ENCODE data around the gene MRPL55. TPM values are rescaled to one million over a fixed set of nuclear protein-coding genes. Genes with fewer than 3 reads are reported as not detected.
A peak's percentile ranks its signal among the peaks of the same experiment; 100 is the strongest.

The MRPL55 gene
- total and polyA plus RNA-seq, 2 of the 13 experiments (the other 11 are each of a cell fraction or from before 2014, with no cell fraction given): 58.6 to 92.9 TPM

DNA sequence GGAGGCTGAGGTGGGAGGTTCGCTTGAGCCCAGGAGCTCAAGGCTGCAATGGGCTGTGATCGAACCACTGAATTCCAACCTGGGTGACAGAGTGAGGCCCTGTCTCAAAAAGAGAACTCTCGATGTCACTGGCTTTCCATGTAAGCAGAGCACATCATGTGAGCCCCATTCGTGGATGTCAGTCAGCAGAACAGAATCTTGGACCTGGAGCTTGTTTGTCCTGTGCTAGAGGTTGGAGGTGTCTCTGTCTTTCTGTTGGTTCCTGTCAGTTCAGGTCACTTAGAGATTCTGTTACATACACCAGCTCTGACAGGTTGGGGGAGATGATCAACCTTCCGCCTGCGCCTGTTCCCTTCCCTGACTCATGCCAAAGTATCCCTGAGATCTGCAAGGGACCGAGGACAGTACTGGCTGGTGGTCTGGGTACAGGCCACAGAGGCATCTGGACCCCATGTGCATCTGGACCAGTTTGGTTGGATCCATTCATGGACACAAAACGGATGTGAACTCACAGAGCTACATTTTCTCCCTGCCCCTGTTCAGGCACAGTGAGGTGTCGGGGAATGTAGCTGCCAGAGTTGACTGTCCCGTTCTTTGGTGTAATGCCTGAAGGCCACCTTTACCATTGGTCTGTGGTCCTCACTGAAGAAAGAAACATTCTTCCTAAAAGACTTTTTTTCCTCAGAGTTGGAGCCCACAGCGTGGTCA, 16.6 kb downstream of the MRPL55 start:
- ChIA-PET POLR2A (interaction anchor here (1.8 kb wide), 1 partner anchor 10 kb away, joined by 7 read pairs; the partner anchor contains the start of gene ARF1), CTCF (ENCODE audit: low intra/inter-chr PET ratio, low total read pairs) (no interaction called here)
- intact Hi-C loops (cut with micrococcal nuclease; ENCODE audit: unreplicated experiment): no loop called here
- H3K27me3 ChIP-seq (ENCODE audit: control insufficient read depth in 1 of 2, insufficient read depth in 2 of 2, low read length in 2 of 2): no peaks in the 10 kb centered on the region
- no peak overlapping the region for H3K4me3 ChIP-seq (replicated peaks in 1 of 3; ENCODE audit: insufficient read depth in 1 of 3, low read depth in 2 of 3, low read length in 3 of 3)
- no peak overlapping the region for H3K4me2 ChIP-seq (ENCODE audit: low read depth, low read length)
- WGBS (ENCODE audit: low lambda C conversion rate): 92% methylated on average over 6 of the region's 11 CpGs
- ATAC-seq (no peak), DNase-seq (ENCODE audit: low spot score) (no peak), FAIRE-seq (no peak)
- in situ Hi-C loops (cut with HindIII; ENCODE audit: extremely low pct_ligation_motif_present, low pct_unique_long_range_greater_than_20kb): no loop called here
- peaks cover 26% of the 10 kb centered on the region for H3K9me3 ChIP-seq (ENCODE audit: low read length)
- peaks cover 99% of the 10 kb centered on the region for H3K79me2 ChIP-seq (ENCODE audit: insufficient read depth, low read length)
- no TSS peak for BruUV-seq (replicated peaks)
- TF ChIP-seq, protein P1, sequence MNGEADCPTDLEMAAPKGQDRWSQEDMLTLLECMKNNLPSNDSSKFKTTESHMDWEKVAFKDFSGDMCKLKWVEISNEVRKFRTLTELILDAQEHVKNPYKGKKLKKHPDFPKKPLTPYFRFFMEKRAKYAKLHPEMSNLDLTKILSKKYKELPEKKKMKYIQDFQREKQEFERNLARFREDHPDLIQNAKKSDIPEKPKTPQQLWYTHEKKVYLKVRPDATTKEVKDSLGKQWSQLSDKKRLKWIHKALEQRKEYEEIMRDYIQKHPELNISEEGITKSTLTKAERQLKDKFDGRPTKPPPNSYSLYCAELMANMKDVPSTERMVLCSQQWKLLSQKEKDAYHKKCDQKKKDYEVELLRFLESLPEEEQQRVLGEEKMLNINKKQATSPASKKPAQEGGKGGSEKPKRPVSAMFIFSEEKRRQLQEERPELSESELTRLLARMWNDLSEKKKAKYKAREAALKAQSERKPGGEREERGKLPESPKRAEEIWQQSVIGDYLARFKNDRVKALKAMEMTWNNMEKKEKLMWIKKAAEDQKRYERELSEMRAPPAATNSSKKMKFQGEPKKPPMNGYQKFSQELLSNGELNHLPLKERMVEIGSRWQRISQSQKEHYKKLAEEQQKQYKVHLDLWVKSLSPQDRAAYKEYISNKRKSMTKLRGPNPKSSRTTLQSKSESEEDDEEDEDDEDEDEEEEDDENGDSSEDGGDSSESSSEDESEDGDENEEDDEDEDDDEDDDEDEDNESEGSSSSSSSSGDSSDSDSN (CRISPR knock-in tag; IDR thresholded peaks at IDR 0.05): 0 out of 2 replicates have a peak, but pooled peaks have one; percentile 12
- TF ChIP-seq, protein P2, sequence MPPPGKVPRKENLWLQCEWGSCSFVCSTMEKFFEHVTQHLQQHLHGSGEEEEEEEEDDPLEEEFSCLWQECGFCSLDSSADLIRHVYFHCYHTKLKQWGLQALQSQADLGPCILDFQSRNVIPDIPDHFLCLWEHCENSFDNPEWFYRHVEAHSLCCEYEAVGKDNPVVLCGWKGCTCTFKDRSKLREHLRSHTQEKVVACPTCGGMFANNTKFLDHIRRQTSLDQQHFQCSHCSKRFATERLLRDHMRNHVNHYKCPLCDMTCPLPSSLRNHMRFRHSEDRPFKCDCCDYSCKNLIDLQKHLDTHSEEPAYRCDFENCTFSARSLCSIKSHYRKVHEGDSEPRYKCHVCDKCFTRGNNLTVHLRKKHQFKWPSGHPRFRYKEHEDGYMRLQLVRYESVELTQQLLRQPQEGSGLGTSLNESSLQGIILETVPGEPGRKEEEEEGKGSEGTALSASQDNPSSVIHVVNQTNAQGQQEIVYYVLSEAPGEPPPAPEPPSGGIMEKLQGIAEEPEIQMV (CRISPR knock-in tag; IDR thresholded peaks at IDR 0.05; ENCODE audit: low read depth): no peak
- TF ChIP-seq ZNF292 (CRISPR knock-in tag; IDR thresholded peaks at IDR 0.05; ENCODE audit: borderline replicate concordance, low read depth) (no peak), POLR2A (IDR thresholded peaks at IDR 0.05; ENCODE audit: insufficient read depth in 1 of 2, low read depth in 2 of 2, low read length in 2 of 2) (peak in 1 of 2 experiments; percentile 36; a peak in 1 of 4 replicates), BCL6 (CRISPR knock-in tag; IDR thresholded peaks at IDR 0.05) (no peak)
- H2AFZ ChIP-seq (ENCODE audit: low read length): no peak overlapping the region
- peaks cover 100% of the 10 kb centered on the region for H4K20me1 ChIP-seq (ENCODE audit: insufficient read depth, low read length)
- no peak overlapping the region for H3K27ac ChIP-seq (ENCODE audit: extremely low read length, insufficient read depth, low read length)
- H3K36me3 ChIP-seq (replicated peaks in 1 of 2; ENCODE audit: control insufficient read depth in 1 of 2, insufficient read depth in 2 of 2, low read length in 2 of 2): peaks cover 17 to 75% of the 10 kb centered on the region in 2 experiments; a peak in 4 of 5 replicates
- H3K4me1 ChIP-seq (ENCODE audit: insufficient read depth, low read length): peaks cover 39% of the 10 kb centered on the region
- H3K9ac ChIP-seq (ENCODE audit: insufficient read depth, low read depth, low read length): no peak overlapping the region

All from HepG2 (cell line).